BLaER1 treated with 17β-estradiol and CSF1 and Interleukin-3, amounts not matched to agents 10 nM and 100 nM (cell line): Measurements from ENCODE around the gene BARX2.

Source experiments
- H3K27ac ChIP-seq, 11 experiments: shearing (Covaris generic); formaldehyde crosslinking; 2 replicates each; pipeline ENCODE4 v1.8.1; 2022
- H3K27me3 ChIP-seq, 11 experiments: shearing (Covaris generic); formaldehyde crosslinking; 2 replicates each; pipeline ENCODE4 v1.8.1; 2022
- H3K36me3 ChIP-seq, 11 experiments: shearing (Covaris generic); formaldehyde crosslinking; 2 replicates each; pipeline ENCODE4 v1.8.1; 2022
- H3K4me1 ChIP-seq, 10 experiments: shearing (Covaris generic); formaldehyde crosslinking; 2 replicates each; pipeline ENCODE4 v1.8.1; 2022
- H3K4me2 ChIP-seq, 11 experiments: shearing (Covaris generic); formaldehyde crosslinking; 2 replicates each; pipeline ENCODE4 v1.8.1; 2022
- H3K4me3 ChIP-seq, 10 experiments: shearing (Covaris generic); formaldehyde crosslinking; 2 replicates each; pipeline ENCODE4 v1.8.1; 2022
- H3K9ac ChIP-seq, 11 experiments: shearing (Covaris generic); formaldehyde crosslinking; 2 replicates each; pipeline ENCODE4 v1.8.1; 2022
- H3K9me3 ChIP-seq, 11 experiments: shearing (Covaris generic); formaldehyde crosslinking; replicated peaks in 1 of 11; 2 replicates each; pipeline ENCODE4 v1.8.1; 2022
- H4K20me1 ChIP-seq, 11 experiments: shearing (Covaris generic); formaldehyde crosslinking; 2 replicates each; pipeline ENCODE4 v1.8.1; 2022
- Cebpa-rat ChIP-seq, 11 experiments: shearing (Covaris generic); IDR thresholded peaks; 2 replicates each; pipeline ENCODE4 v1.8.1; 2022

The BARX2 gene

DNA sequence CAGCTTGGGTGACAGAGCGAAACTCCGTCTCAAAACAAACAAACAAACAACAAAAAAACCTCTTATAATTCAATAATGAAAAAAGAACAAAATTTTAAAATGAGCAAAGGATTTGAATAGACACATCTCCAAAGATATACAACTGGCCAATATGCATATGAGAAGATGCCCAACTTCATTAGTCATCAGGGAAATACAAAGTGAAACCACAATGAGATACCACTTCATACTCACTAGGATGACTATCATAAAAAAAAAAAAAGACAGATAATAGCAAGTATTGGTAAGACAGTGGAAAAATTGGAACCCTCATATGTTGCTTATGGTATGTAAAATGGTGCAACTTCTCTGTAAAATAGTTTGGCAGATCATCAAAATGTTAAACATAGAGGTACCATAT, 28.7 kb upstream of the BARX2 start:
- Histone ChIP-seq H3K36me3 (no peaks in the 10 kb centered on the region), H3K9me3 (peaks cover 0 to 7% (median 0%) of the 10 kb centered on the region in 11 experiments; a peak in 2 of 22 replicates), H3K4me2 (no peak overlapping the region), H3K4me1 (no peaks in the 10 kb centered on the region), H3K27me3 (no peaks in the 10 kb centered on the region), H3K4me3 (no peak overlapping the region), H3K9ac (no peak overlapping the region), H4K20me1 (no peaks in the 10 kb centered on the region), H3K27ac (no peak overlapping the region)
- no peak for TF ChIP-seq Cebpa-rat (IDR thresholded peaks at IDR 0.05)

DNA sequence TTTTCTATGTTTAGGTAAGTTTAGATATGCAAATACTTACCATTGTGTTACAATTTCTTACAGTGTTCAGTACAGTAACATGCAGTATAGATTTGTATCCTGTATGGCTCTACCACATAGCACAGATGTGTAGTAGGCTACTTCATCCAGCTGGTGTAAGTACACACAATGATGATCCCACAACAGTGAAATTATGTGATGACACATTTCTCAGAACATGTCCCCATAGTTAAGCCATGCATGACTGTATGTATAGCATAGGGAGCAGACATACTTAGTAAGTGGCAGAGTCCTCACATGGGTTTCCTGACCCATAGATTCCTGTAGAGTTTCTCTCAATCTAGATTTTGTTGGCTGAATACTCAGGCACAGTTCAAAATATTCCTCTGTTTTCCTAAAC, 26.8 kb upstream of the BARX2 start:
- Histone ChIP-seq H3K4me3 (no peak overlapping the region), H4K20me1 (no peaks in the 10 kb centered on the region), H3K27me3 (no peaks in the 10 kb centered on the region), H3K36me3 (no peaks in the 10 kb centered on the region), H3K27ac (no peak overlapping the region), H3K9ac (no peak overlapping the region), H3K4me1 (no peaks in the 10 kb centered on the region), H3K9me3 (peaks cover 0 to 7% (median 0%) of the 10 kb centered on the region in 11 experiments; a peak in 2 of 22 replicates), H3K4me2 (no peak overlapping the region)
- no peak for TF ChIP-seq Cebpa-rat (IDR thresholded peaks at IDR 0.05)

DNA sequence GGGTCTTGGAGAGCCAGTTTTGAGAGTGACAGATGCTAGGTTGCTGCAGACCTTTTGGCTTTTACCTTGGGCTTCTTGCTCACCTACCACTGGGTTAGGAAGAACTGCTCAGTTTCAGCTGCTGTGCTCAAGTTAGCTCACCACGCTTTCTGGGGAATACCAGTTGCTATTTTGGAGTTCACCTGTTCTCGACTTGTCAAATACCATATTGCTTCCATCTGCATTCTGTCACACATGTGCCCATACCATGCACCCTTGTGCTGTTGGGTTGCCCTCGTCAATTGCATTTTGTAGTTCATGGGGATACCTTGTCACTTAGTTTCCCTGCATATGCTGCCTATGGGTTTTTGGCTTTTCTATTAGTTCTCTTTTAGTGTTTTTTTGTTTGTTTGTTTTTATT, 23.0 kb upstream of the BARX2 start:
- Histone ChIP-seq H4K20me1 (no peaks in the 10 kb centered on the region), H3K9ac (no peak overlapping the region), H3K4me1 (no peaks in the 10 kb centered on the region), H3K9me3 (no peaks in the 10 kb centered on the region), H3K27me3 (no peaks in the 10 kb centered on the region), H3K4me2 (no peak overlapping the region), H3K36me3 (no peaks in the 10 kb centered on the region), H3K27ac (no peak overlapping the region), H3K4me3 (no peak overlapping the region)
- no peak for TF ChIP-seq Cebpa-rat (IDR thresholded peaks at IDR 0.05)

DNA sequence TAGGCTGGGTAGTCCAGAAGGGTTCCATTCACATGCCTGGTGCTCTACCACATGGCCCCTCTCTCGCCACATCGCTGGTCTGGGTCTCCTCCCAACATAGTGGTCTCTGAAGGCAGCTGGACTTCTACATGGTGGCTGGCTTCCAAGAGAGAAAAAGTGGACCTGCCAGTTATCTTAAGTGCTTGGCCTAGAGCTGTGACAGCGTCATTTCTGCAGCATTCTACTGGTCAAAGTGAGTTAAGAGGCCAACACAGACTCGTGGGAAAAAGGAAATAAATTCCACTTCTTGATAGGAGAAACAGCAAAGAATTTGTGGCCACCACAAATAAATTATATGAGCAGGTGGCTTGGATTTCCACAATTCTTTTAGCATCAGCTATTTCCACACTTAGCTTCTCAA, 21.0 kb upstream of the BARX2 start:
- H3K9ac ChIP-seq: no peak overlapping the region
- H3K9me3 ChIP-seq: peaks cover 0 to 5% (median 3%) of the 10 kb centered on the region in 11 experiments; a peak in 8 of 22 replicates
- H4K20me1 ChIP-seq: no peaks in the 10 kb centered on the region
- H3K27me3 ChIP-seq: no peaks in the 10 kb centered on the region
- no peak for TF ChIP-seq Cebpa-rat (IDR thresholded peaks at IDR 0.05)
- H3K27ac ChIP-seq: no peak overlapping the region
- no peaks in the 10 kb centered on the region for H3K36me3 ChIP-seq
- H3K4me1 ChIP-seq: no peaks in the 10 kb centered on the region
- H3K4me2 ChIP-seq: no peak overlapping the region
- H3K4me3 ChIP-seq: no peak overlapping the region

DNA sequence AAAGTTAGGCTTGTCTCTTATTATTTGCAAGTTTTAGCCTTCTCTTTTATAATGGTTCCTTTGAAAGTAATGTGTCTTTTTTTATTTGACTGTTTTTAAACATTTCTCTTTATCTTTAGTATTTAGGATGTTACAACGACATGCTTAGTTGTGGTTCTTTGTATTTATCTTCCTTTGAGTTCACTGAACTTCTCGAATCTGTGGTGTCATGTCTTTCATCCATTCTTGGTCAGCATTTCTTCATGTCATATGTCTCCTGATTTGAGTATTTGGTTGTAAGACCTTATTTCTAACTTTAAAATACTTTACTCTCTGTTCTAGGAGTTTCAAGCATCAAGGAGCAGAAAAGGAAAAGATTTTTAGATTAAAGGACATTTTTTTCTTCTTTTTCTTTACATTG, 15.9 kb upstream of the BARX2 start:
- H3K9me3 ChIP-seq: peaks cover 0 to 13% (median 8%) of the 10 kb centered on the region in 11 experiments; a peak in 9 of 22 replicates
- H3K4me3 ChIP-seq: no peak overlapping the region
- no peaks in the 10 kb centered on the region for H3K27me3 ChIP-seq
- no peak for TF ChIP-seq Cebpa-rat (IDR thresholded peaks at IDR 0.05)
- no peak overlapping the region for H3K27ac ChIP-seq
- H4K20me1 ChIP-seq: no peaks in the 10 kb centered on the region
- H3K4me1 ChIP-seq: no peaks in the 10 kb centered on the region; a peak in 1 of 20 replicates
- no peak overlapping the region for H3K4me2 ChIP-seq
- no peak overlapping the region for H3K9ac ChIP-seq
- H3K36me3 ChIP-seq: no peaks in the 10 kb centered on the region

DNA sequence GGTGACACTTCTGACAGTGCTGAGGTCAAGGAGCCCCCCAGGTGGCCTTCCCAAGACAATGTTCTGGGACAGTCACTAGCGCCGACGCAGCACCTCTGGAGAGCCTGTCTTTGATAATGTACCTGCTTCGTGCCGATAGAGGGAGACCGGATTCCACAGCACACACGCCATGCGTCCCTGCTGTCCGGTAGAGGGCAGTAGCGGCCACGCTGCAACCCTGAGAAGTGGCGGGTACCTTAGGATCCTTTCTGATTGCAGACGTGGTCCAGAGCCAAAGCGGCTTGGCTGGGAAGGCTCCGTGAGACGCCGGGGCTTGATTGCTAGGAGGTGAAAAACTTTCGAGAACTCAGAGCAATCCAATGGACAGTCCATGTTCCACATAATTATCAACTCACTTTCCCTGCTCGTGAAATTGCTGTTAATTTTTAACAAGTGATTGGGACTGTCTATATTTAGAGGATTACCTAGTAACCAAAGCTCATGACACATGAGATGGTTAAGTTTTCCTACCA, 11.4 kb upstream of the BARX2 start:
- peaks cover 0 to 9% (median 5%) of the 10 kb centered on the region in 11 experiments; a peak in 12 of 22 replicates for H3K27me3 ChIP-seq
- peaks cover 0 to 13% (median 8%) of the 10 kb centered on the region in 11 experiments; a peak in 9 of 22 replicates for H3K9me3 ChIP-seq
- H3K4me3 ChIP-seq: no peak overlapping the region
- TF ChIP-seq Cebpa-rat (IDR thresholded peaks at IDR 0.05): no peak
- H3K4me1 ChIP-seq: no peaks in the 10 kb centered on the region; a peak in 1 of 20 replicates
- peak overlapping the region in 1 of 11 experiments; percentile 9; a peak in 1 of 22 replicates for H3K4me2 ChIP-seq
- no peak overlapping the region for H3K9ac ChIP-seq
- no peaks in the 10 kb centered on the region for H4K20me1 ChIP-seq
- H3K36me3 ChIP-seq: no peaks in the 10 kb centered on the region
- no peak overlapping the region for H3K27ac ChIP-seq

DNA sequence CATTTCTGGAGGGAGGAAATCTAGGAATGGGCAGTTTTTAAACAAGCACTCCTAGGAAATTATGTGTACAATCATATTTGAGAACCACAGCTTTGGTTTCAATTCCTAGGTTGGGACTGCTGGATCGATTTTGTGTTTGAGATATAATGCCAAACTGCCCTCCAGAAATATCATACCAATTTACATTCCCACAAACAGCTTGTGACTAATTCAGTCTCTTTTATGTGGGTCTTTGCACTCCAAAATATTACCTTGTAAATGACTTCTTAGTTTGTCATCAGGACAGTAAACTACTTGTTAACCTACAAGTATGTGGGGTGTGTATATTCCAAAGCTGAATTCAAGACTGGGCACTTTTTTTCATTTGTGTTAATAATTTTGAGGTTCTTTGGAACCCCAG, 9.8 kb upstream of the BARX2 start:
- Histone ChIP-seq H3K27ac (no peak overlapping the region), H3K4me1 (no peaks in the 10 kb centered on the region; a peak in 1 of 20 replicates), H3K4me3 (no peak overlapping the region), H4K20me1 (no peaks in the 10 kb centered on the region), H3K27me3 (peaks cover 6 to 25% (median 21%) of the 10 kb centered on the region in 11 experiments; a peak in 21 of 22 replicates), H3K9ac (no peak overlapping the region), H3K4me2 (no peak overlapping the region), H3K36me3 (no peaks in the 10 kb centered on the region), H3K9me3 (no peaks in the 10 kb centered on the region)
- TF ChIP-seq Cebpa-rat (IDR thresholded peaks at IDR 0.05): no peak

DNA sequence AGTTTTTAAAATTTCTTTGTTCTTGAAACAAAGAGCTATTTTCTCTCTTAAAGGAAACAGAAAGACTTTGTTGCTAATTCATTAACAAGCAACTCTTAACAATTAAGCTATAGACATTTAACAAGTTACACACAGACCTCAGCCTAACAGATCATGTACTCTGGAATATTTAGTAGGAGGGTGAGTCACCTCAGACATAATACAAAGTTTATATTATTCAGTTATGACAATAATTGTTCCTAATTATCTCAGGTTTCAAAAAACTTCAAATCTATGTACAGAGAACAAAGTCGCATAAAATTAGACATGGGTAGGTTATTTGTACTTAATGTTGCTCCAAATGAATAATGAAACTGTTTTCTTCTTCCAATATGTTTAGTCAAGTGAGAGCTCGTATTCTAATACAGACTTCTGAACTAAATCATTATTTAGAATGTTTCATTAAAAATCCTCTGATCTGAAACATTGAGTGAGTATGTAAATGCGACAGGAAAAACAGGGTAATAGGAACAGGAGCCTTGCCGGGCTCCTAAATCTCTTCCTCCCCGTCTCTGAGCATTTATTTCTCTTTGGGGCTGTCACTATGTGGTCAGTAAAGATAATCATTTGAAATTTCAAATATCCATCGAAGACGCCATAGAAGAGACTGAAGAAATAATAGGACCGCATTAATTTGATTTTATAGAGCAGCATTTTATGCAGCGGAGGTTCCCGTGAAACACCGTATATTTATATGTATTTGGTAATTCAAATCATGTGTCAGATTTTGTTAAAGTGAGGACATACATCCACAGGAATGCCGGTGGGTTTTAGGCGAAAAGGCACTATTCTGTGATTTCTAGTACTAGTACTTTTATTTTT, 8.7 kb upstream of the BARX2 start:
- Histone ChIP-seq H3K4me3 (no peak overlapping the region), H3K4me2 (no peak overlapping the region), H3K27me3 (peaks cover 18 to 37% (median 32%) of the 10 kb centered on the region in 11 experiments)

DNA sequence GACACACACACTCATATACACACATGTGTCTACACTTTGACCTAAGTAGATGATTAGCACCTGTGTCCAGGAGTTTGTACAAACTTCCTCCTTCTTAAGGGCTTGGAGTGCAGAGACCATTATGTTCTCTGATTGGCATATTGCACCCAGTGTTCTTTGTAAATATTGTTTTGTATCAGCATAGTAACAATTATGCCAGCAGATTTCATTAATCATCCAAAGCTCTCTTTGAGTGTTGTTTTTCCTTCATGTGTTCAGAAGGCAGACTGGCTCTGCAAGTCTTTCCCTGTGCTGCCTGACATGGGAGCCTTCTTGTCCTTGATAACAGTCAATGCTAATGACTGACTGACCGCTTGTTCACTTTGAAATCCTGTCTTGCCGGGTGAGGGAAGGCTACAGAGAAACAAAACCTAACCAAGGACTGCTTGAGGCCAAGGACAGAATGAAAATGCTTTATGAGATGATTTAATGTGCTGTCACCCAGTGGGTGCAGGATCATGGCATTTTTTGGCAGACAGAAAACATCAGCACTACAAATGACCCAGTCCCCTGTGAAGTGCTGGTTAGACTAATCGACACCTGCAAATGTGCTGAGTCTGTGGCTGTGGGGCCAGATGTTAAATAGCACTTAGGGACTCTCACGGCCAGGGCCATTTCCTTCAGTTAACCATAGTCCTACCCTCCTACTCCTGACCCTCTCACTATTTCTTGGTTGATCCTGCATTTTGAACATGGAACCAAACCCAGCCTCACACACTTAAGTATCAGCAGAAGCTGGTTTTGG, 6.6 kb upstream of the BARX2 start:
- Histone ChIP-seq H3K9ac (no peak overlapping the region), H3K4me2 (no peak overlapping the region), H3K9me3 (peaks cover 17 to 25% (median 19%) of the 10 kb centered on the region in 11 experiments), H3K4me3 (no peak overlapping the region), H3K36me3 (no peaks in the 10 kb centered on the region), H3K27ac (no peak overlapping the region), H3K27me3 (peaks cover 39 to 58% (median 53%) of the 10 kb centered on the region in 11 experiments), H4K20me1 (0 out of 22 replicates have a peak, but pooled peaks cover 0 to 3% (median 0%) of the 10 kb centered on the region in 11 experiments), H3K4me1 (peaks cover 0 to 7% (median 0%) of the 10 kb centered on the region in 10 experiments; a peak in 3 of 20 replicates)
- no peak for TF ChIP-seq Cebpa-rat (IDR thresholded peaks at IDR 0.05)

More for the DNA sequence above, 8.7 kb upstream of the BARX2 start:
- no peak for TF ChIP-seq Cebpa-rat (IDR thresholded peaks at IDR 0.05)
- no peak overlapping the region for H3K27ac ChIP-seq
- no peaks in the 10 kb centered on the region for H3K36me3 ChIP-seq
- no peaks in the 10 kb centered on the region for H4K20me1 ChIP-seq
- H3K9me3 ChIP-seq: peaks cover 0 to 5% (median 0%) of the 10 kb centered on the region in 11 experiments; a peak in 2 of 22 replicates
- no peaks in the 10 kb centered on the region; a peak in 1 of 20 replicates for H3K4me1 ChIP-seq
- no peak overlapping the region for H3K9ac ChIP-seq
